ENCODE results near the gene MCC.

MCC gene

GRCh38 chr5:113061846-113062780 is 426.1 kb downstream of the MCC start:
- peaks cover 20% of the 10 kb centered on the region for H3K36me3 ChIP-seq (ENCODE audit: control insufficient read depth, low read depth, low read length)
- no peak overlapping the region for H3K9ac ChIP-seq (ENCODE audit: low read length)
- H3K4me1 ChIP-seq (ENCODE audit: control insufficient read depth, low read depth, low read length): no peaks in the 10 kb centered on the region
- no peaks in the 10 kb centered on the region for H3K27me3 ChIP-seq (ENCODE audit: control insufficient read depth, insufficient read depth, low read length)
- no peak overlapping the region for H3K4me3 ChIP-seq (ENCODE audit: low read length)
- no peaks in the 10 kb centered on the region for H3K9me3 ChIP-seq (ENCODE audit: control insufficient read depth, low read depth, low read length)
- H3K27ac ChIP-seq (ENCODE audit: low read length): no peak overlapping the region

GRCh38 chr5:113060408-113061025 is 427.7 kb downstream of the MCC start:
- Histone ChIP-seq H3K36me3 (ENCODE audit: control insufficient read depth, low read depth, low read length) (peaks cover 14% of the 10 kb centered on the region), H3K4me1 (ENCODE audit: control insufficient read depth, low read depth, low read length) (no peaks in the 10 kb centered on the region), H3K27ac (ENCODE audit: low read length) (no peak overlapping the region), H3K9me3 (ENCODE audit: control insufficient read depth, low read depth, low read length) (no peaks in the 10 kb centered on the region), H3K4me3 (ENCODE audit: low read length) (no peak overlapping the region), H3K9ac (ENCODE audit: low read length) (no peak overlapping the region), H3K27me3 (ENCODE audit: control insufficient read depth, insufficient read depth, low read length) (no peaks in the 10 kb centered on the region)

GRCh38 chr5:113059232-113060040 is 428.8 kb downstream of the MCC start:
- no peaks in the 10 kb centered on the region for H3K9me3 ChIP-seq (ENCODE audit: control insufficient read depth, low read depth, low read length)
- no peak overlapping the region for H3K4me3 ChIP-seq (ENCODE audit: low read length)
- H3K9ac ChIP-seq (ENCODE audit: low read length): no peak overlapping the region
- no peaks in the 10 kb centered on the region for H3K4me1 ChIP-seq (ENCODE audit: control insufficient read depth, low read depth, low read length)
- no peak overlapping the region for H3K27ac ChIP-seq (ENCODE audit: low read length)
- H3K36me3 ChIP-seq (ENCODE audit: control insufficient read depth, low read depth, low read length): peaks cover 14% of the 10 kb centered on the region
- no peaks in the 10 kb centered on the region for H3K27me3 ChIP-seq (ENCODE audit: control insufficient read depth, insufficient read depth, low read length)

GRCh38 chr5:113058706-113059226 is 429.5 kb downstream of the MCC start:
- no peaks in the 10 kb centered on the region for H3K4me1 ChIP-seq (ENCODE audit: control insufficient read depth, low read depth, low read length)
- H3K27me3 ChIP-seq (ENCODE audit: control insufficient read depth, insufficient read depth, low read length): no peaks in the 10 kb centered on the region
- peaks cover 14% of the 10 kb centered on the region for H3K36me3 ChIP-seq (ENCODE audit: control insufficient read depth, low read depth, low read length)
- no peak overlapping the region for H3K4me3 ChIP-seq (ENCODE audit: low read length)
- no peak overlapping the region for H3K27ac ChIP-seq (ENCODE audit: low read length)
- H3K9ac ChIP-seq (ENCODE audit: low read length): no peak overlapping the region
- no peaks in the 10 kb centered on the region for H3K9me3 ChIP-seq (ENCODE audit: control insufficient read depth, low read depth, low read length)

GRCh38 chr5:113058269-113058668 is 430.0 kb downstream of the MCC start:
- Histone ChIP-seq H3K9ac (ENCODE audit: low read length) (no peak overlapping the region), H3K36me3 (ENCODE audit: control insufficient read depth, low read depth, low read length) (peaks cover 9% of the 10 kb centered on the region), H3K4me3 (ENCODE audit: low read length) (no peak overlapping the region), H3K4me1 (ENCODE audit: control insufficient read depth, low read depth, low read length) (no peaks in the 10 kb centered on the region), H3K9me3 (ENCODE audit: control insufficient read depth, low read depth, low read length) (no peaks in the 10 kb centered on the region), H3K27ac (ENCODE audit: low read length) (no peak overlapping the region), H3K27me3 (ENCODE audit: control insufficient read depth, insufficient read depth, low read length) (no peaks in the 10 kb centered on the region)

- no peak overlapping the region for H3K4me3 ChIP-seq (ENCODE audit: low read length)
- no peaks in the 10 kb centered on the region for H3K27me3 ChIP-seq (ENCODE audit: control insufficient read depth, insufficient read depth, low read length)
- H3K4me1 ChIP-seq (ENCODE audit: control insufficient read depth, low read depth, low read length): no peaks in the 10 kb centered on the region
- no peak overlapping the region for H3K9ac ChIP-seq (ENCODE audit: low read length)
- peaks cover 6% of the 10 kb centered on the region for H3K36me3 ChIP-seq (ENCODE audit: control insufficient read depth, low read depth, low read length)
- no peak overlapping the region for H3K27ac ChIP-seq (ENCODE audit: low read length)
- H3K9me3 ChIP-seq (ENCODE audit: control insufficient read depth, low read depth, low read length): no peaks in the 10 kb centered on the region
Observed at GRCh38 chr5:113057557-113057984, 430.7 kb downstream of the MCC start.

- Histone ChIP-seq H3K36me3 (ENCODE audit: control insufficient read depth, low read depth, low read length) (peaks cover 4% of the 10 kb centered on the region), H3K9me3 (ENCODE audit: control insufficient read depth, low read depth, low read length) (no peaks in the 10 kb centered on the region), H3K27me3 (ENCODE audit: control insufficient read depth, insufficient read depth, low read length) (no peaks in the 10 kb centered on the region), H3K4me1 (ENCODE audit: control insufficient read depth, low read depth, low read length) (no peaks in the 10 kb centered on the region), H3K27ac (ENCODE audit: low read length) (no peak overlapping the region), H3K9ac (ENCODE audit: low read length) (no peak overlapping the region), H3K4me3 (ENCODE audit: low read length) (no peak overlapping the region)
Observed at GRCh38 chr5:113056988-113057387, 431.3 kb downstream of the MCC start.

GRCh38 chr5:113054899-113055298 is 433.4 kb downstream of the MCC start:
- peaks cover 4% of the 10 kb centered on the region for H3K36me3 ChIP-seq (ENCODE audit: control insufficient read depth, low read depth, low read length)
- H3K9ac ChIP-seq (ENCODE audit: low read length): no peak overlapping the region
- H3K27me3 ChIP-seq (ENCODE audit: control insufficient read depth, insufficient read depth, low read length): no peaks in the 10 kb centered on the region
- H3K27ac ChIP-seq (ENCODE audit: low read length): no peak overlapping the region
- no peak overlapping the region for H3K4me3 ChIP-seq (ENCODE audit: low read length)
- H3K4me1 ChIP-seq (ENCODE audit: control insufficient read depth, low read depth, low read length): no peaks in the 10 kb centered on the region
- no peaks in the 10 kb centered on the region for H3K9me3 ChIP-seq (ENCODE audit: control insufficient read depth, low read depth, low read length)

- H3K27me3 ChIP-seq (ENCODE audit: control insufficient read depth, insufficient read depth, low read length): no peaks in the 10 kb centered on the region
- no peaks in the 10 kb centered on the region for H3K9me3 ChIP-seq (ENCODE audit: control insufficient read depth, low read depth, low read length)
- no peak overlapping the region for H3K27ac ChIP-seq (ENCODE audit: low read length)
- no peak overlapping the region for H3K9ac ChIP-seq (ENCODE audit: low read length)
- H3K36me3 ChIP-seq (ENCODE audit: control insufficient read depth, low read depth, low read length): peaks cover 4% of the 10 kb centered on the region
- H3K4me3 ChIP-seq (ENCODE audit: low read length): no peak overlapping the region
- no peaks in the 10 kb centered on the region for H3K4me1 ChIP-seq (ENCODE audit: control insufficient read depth, low read depth, low read length)
Observed at GRCh38 chr5:113053511-113053995, 434.7 kb downstream of the MCC start.

- Histone ChIP-seq H3K9ac (ENCODE audit: low read length) (no peak overlapping the region), H3K36me3 (ENCODE audit: control insufficient read depth, low read depth, low read length) (peaks cover 13% of the 10 kb centered on the region), H3K9me3 (ENCODE audit: control insufficient read depth, low read depth, low read length) (no peaks in the 10 kb centered on the region), H3K27me3 (ENCODE audit: control insufficient read depth, insufficient read depth, low read length) (no peaks in the 10 kb centered on the region), H3K4me1 (ENCODE audit: control insufficient read depth, low read depth, low read length) (no peaks in the 10 kb centered on the region), H3K27ac (ENCODE audit: low read length) (no peak overlapping the region), H3K4me3 (ENCODE audit: low read length) (no peak overlapping the region)
Observed at GRCh38 chr5:113052041-113052795, 436.0 kb downstream of the MCC start.
